ENCODE data around the gene PIK3CD. TPM values are rescaled to one million over a fixed set of nuclear protein-coding genes. Genes with fewer than 3 reads are reported as not detected.

The PIK3CD gene
- total and polyA plus RNA-seq, 2 donors (not counting 3 experiments of a cell fraction or from before 2014, with no cell fraction given), result 3.5 to 5.2 TPM

DNA sequence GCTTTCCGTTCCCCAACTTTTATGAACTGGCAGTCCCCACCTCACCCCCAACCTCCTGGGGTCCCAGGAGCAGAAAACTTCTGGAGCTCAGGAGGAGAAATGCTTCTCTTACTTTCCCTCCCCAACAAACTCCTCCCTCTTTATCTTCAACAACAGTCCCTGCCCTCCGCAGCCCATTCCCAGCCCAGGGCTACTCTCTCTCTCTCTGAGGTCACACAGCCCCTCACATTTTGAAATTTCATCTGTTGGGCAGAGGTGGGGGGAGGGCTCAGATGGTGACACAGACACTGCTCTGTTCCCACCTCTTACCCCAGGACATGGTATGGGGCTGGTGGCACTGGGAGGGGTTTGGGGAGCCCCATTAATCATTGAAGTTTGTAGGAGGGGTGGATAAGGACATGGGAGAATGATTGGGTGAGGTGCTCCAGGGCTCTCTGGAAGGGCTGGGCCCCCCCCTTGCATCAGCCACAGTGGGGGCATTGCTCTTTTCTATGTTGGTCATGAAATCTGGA, 6.0 kb downstream of the PIK3CD start:
- dilution Hi-C loops (cut with MboI; ENCODE audit: extremely low pct_ligation_motif_present, low sequenced_read_pairs), result no loop called here
- H3K9ac ChIP-seq (replicated peaks; ENCODE audit: extremely low read depth, insufficient read depth, low read length), result no peak overlapping the region
- no peaks in the 10 kb centered on the region for H3K36me3 ChIP-seq (ENCODE audit: control insufficient read depth in 2 of 2, extremely low read depth in 1 of 2, insufficient read depth in 2 of 2, low read length in 2 of 2)
- TF ChIP-seq CTCF (IDR thresholded peaks at IDR 0.05; ENCODE audit: extremely low read depth in 1 of 2, insufficient read depth in 1 of 2, low read depth in 1 of 2, low read length in 2 of 2), result no peak
- TF ChIP-seq MYC (IDR thresholded peaks at IDR 0.05; ENCODE audit: low read depth, low read length), result no peak
- TF ChIP-seq GATA2 (IDR thresholded peaks at IDR 0.05; ENCODE audit: insufficient read depth, insufficient read length, low read depth, low read length), result no peak
- no peak for TF ChIP-seq EZH2 (IDR thresholded peaks at IDR 0.05; ENCODE audit: borderline replicate concordance, low read depth, low read length, severe bottlenecking)
- no peak for TF ChIP-seq FOS (IDR thresholded peaks at IDR 0.05; ENCODE audit: borderline replicate concordance, insufficient read depth, low read length)
- TF ChIP-seq, protein P1, sequence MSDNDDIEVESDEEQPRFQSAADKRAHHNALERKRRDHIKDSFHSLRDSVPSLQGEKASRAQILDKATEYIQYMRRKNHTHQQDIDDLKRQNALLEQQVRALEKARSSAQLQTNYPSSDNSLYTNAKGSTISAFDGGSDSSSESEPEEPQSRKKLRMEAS (IDR thresholded peaks at IDR 0.05; ENCODE audit: insufficient read depth, insufficient read length), result no peak
- TF ChIP-seq POLR2AphosphoS5 (IDR thresholded peaks at IDR 0.05; ENCODE audit: insufficient read depth, low read depth, low read length), result no peak
- TF ChIP-seq POLR2A (IDR thresholded peaks at IDR 0.05; ENCODE audit: low read depth, low read length), result no peak
- TF ChIP-seq JUN (IDR thresholded peaks at IDR 0.05; ENCODE audit: borderline replicate concordance, insufficient read depth, insufficient read length, low read depth), result no peak
- peaks cover 17 to 18% of the 10 kb centered on the region in 2 experiments for H3K27me3 ChIP-seq (ENCODE audit: control insufficient read depth in 2 of 2, insufficient read depth in 2 of 2, low read length in 2 of 2)
- H2AFZ ChIP-seq (ENCODE audit: low read depth, low read length), result no peak overlapping the region
- H3K27ac ChIP-seq (ENCODE audit: insufficient read depth, low read depth, low read length), result no peak overlapping the region
- DNase-seq (ENCODE audit: low read depth, low spot score), result no peak
- no peaks in the 10 kb centered on the region for H3K9me3 ChIP-seq (replicated peaks; ENCODE audit: control insufficient read depth, insufficient read depth, low read length)
- no TSS peak for BruUV-seq (replicated peaks)
- intact Hi-C loops (cut with micrococcal nuclease), result no loop called here
- no peaks in the 10 kb centered on the region for H3K79me2 ChIP-seq (ENCODE audit: control insufficient read depth, insufficient read depth, low read length)
- POLR2A ChIA-PET, result no interaction called here
- no peaks in the 10 kb centered on the region for H3K9me1 ChIP-seq (replicated peaks; ENCODE audit: control insufficient read depth, extremely low read depth, insufficient read depth, low read length)
- no peak for FAIRE-seq
- CTCF ChIA-PET, result no interaction called here
- no peaks in the 10 kb centered on the region for H4K20me1 ChIP-seq (replicated peaks; ENCODE audit: control insufficient read depth, extremely low read depth, insufficient read depth, low read length)
- no peak overlapping the region for H3K4me2 ChIP-seq (ENCODE audit: insufficient read depth, low read length)
- H3K4me3 ChIP-seq (replicated peaks in 1 of 3; ENCODE audit: insufficient read depth in 1 of 3, low read depth in 1 of 3, low read length in 3 of 3), result no peak overlapping the region
- H3K4me1 ChIP-seq (ENCODE audit: control insufficient read depth, extremely low read depth, insufficient read depth, low read length), result no peaks in the 10 kb centered on the region
